HG02588 (cell line): Measurements from ENCODE around the gene MAST4.
"Not testable (repeated sequence)": the region's sequence is repeated elsewhere in the genome, so short reads cannot be mapped to it uniquely, and the experiment has no call there.

Experiments
- ATAC-seq: cut with Tn5 transposase; IDR thresholded peaks from one replicate; pipeline ENCODE4 v1.9.1; 2021; ENCODE audit warnings: mild to moderate bottlenecking, moderate library complexity; ENCODE audit not compliant: unreplicated experiment

Gene MAST4

GRCh38 chr5:66805514-66806430 is 209.6 kb downstream of the MAST4 start:
- ATAC-seq, result no peak

- no peak for ATAC-seq
Measured at GRCh38 chr5:66807743-66808142, 211.6 kb downstream of the MAST4 start.

- no peak for ATAC-seq
Measured at GRCh38 chr5:66808663-66809062, 212.5 kb downstream of the MAST4 start.

GRCh38 chr5:66810151-66810550 is 214.0 kb downstream of the MAST4 start:
- ATAC-seq, result no peak

GRCh38 chr5:66810848-66811261 is 214.7 kb downstream of the MAST4 start:
- ATAC-seq, result no peak

- ATAC-seq, result no peak
Measured at GRCh38 chr5:66812291-66812690, 216.1 kb downstream of the MAST4 start.

GRCh38 chr5:66813306-66813705 is 217.1 kb downstream of the MAST4 start:
- ATAC-seq, result no peak

- peak; percentile 57 for ATAC-seq
Measured at GRCh38 chr5:66814146-66814991, 218.2 kb downstream of the MAST4 start.

GRCh38 chr5:66818304-66818934 is 222.2 kb downstream of the MAST4 start:
- ATAC-seq, result no peak

GRCh38 chr5:66818935-66819328 is 222.7 kb downstream of the MAST4 start:
- ATAC-seq, result no peak

GRCh38 chr5:66820630-66821207 is 224.5 kb downstream of the MAST4 start:
- ATAC-seq, result no peak

- no peak for ATAC-seq
Measured at GRCh38 chr5:66821688-66822429, 225.7 kb downstream of the MAST4 start.

GRCh38 chr5:66822906-66823305 is 226.7 kb downstream of the MAST4 start:
- ATAC-seq, result not testable (repeated sequence)

GRCh38 chr5:66824476-66824875 is 228.3 kb downstream of the MAST4 start:
- ATAC-seq, result no peak

- no peak for ATAC-seq
Measured at GRCh38 chr5:66826263-66826662, 230.1 kb downstream of the MAST4 start.

- no peak for ATAC-seq
Measured at GRCh38 chr5:66826696-66827095, 230.5 kb downstream of the MAST4 start.

GRCh38 chr5:66828046-66828547 is 231.9 kb downstream of the MAST4 start:
- no peak for ATAC-seq

- ATAC-seq, result peak; percentile 74
Measured at GRCh38 chr5:66828548-66829357, 232.6 kb downstream of the MAST4 start.

GRCh38 chr5:66829358-66829674 is 233.1 kb downstream of the MAST4 start:
- ATAC-seq, result no peak
